Fibroblast of skin of abdomen (primary cell): ENCODE measurements around the gene C10orf71.

Experiments used
- DNase-seq: peaks from one replicate; pipeline ENCODE4 v3.0.0-alpha.2; 2013

The C10orf71 gene

DNA sequence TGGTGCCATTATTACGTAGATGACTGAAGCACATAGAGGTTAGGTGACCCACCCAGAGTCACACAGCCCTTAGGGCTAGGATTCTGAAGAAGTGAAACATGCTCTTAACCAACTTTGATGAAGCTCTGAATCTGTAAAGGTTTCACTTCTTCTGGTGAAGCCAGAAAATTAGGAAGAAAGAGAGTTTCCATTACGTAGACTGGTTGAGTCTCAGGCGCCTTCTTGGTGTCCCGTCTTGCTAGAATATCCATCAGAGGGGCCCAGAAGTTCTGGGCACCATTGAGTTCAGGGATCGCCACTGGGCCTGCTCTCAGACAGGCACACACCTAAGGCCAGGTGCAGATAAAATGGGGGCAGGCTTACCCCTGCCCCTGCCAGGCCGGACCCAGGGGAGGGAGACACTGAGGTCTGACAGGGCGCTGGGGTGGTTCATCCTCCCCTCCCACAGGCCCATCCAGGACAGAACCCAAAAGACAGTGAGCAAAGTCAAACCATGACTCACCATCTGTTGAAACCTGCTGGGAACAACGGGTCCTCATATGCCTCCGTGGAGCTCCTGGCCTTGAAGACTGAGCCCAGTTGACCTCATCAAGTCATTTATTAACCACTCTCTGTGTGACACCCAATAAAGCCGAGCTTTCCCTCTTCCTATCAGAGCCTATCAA lies 63.8 kb downstream of the C10orf71 start:
- DNase-seq: no peak

DNA sequence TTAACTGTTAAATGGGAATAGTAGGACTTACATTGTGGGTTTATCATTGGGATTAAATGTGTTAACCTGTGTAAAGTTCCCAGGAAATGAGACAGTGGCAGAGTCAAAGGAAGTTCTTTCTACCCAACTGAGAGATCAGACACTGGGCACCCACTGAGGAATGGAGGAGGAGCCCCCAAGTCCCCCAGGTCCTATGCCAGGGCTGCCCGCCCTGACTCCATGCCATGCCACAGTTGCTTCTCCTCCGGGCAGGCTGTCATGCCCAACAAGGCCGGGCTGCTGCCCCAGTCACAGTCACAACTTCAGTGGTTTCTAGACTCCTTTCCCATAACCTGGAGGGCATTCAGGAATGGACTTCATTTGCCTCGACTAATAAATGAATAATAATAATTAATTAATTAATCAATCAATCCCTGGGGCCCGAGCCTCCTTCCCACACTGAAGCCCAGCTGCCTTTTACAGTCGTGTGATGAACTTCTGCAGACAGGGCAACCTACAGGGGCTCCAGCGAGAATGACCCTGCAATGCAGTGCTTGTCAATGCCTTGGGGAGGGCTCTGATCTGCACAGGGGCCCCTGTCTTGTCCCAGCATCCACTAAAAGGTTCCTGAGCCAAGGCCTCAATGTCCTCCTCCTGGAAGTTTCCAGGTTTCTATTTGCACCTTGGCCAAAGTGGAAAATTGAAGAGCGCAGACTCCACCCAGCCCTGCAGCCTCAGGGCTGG lies 64.5 kb downstream of the C10orf71 start:
- DNase-seq: no peak

DNA sequence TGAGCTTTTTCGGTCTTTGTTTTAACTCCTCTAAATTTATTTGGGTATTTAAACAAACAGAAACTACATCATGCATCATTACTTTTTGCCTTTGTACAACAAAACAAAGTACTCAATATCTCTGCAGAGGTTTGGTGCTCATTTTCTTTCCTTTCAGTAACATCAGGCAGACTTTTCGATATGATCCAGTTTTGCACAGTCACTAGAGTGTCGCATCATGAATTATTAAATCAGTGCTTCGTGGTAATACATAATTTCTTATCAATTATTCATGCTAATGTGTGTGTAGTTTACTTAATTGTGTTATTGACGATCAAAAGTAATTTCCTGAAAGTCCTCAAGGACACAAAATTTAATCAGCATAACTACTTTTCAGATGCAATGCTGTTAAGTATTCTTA lies 65.1 kb downstream of the C10orf71 start:
- no peak for DNase-seq

DNA sequence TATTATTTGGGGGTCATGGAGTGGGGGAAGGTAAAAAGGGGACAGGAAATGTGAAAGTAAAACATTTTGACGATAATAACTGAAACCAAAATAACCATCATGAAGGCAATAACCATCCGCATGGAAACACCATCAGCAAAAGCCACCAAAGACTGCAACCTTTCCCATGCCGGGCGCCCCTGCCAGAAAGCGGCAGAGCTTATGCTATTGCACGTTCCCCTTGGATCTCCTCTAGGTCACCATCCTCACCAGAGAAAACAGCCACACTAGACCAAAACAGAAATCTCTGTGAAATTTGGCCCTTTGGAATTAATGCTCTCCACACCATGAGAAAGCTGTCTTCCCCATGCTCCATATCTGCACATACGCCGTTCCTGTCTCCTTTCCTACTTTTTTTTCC lies 65.8 kb downstream of the C10orf71 start:
- no peak for DNase-seq

DNA sequence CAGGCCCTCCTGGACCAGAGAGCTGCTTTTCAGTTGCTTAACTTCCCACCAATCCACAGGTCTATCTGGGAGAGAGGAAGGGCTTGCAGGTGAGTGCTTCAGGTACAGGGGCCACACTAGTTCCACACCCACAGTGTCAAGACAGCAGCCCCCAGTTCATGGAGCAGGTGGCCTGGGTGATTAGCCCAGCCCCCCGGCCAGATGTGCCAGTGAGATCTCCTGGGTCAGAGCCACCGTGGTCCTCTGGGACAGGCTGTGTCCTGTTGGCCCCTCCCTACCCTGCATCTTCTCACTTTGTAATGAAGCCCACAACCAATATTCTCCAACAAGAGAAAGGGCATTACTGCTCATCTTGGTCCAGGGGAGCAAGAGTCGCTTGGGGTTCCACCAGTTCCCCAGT lies 66.3 kb downstream of the C10orf71 start:
- DNase-seq: no peak

DNA sequence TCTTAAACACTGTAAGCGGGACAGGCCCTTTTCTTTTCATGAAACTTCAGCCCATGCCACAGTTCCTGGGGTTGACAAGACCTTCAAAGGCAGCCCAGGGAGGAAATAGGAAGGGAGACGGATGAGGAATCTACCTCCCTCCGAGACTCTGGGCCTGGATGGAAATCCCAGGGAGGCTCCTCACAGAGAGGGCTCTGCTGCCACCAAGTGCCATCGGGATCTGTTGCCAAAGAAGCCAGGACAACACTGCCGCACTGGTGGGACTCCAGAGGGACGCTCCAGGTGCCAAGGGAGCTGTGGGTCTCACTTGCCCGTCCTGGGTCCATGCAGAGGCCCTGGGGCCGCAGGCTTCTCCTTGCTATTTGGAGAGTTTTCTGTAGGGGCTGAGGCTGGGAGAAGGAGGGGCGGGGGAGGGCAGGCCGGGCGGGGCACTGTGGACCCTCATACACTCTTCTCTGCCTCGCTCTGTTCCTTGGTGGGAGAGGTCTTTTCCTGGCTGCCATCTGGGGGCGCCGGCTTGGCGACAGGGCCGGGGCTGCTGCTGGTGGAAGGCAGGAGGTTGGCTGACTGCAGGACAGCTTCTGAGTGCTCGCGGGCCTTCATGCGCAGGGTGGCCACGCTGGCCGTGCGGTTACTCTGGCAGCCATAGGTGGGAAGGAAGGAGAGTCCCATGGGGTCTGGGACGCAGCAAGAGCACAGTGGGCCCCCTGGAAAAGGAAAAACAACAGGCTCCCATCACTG lies 66.9 kb downstream of the C10orf71 start:
- DNase-seq: no peak

DNA sequence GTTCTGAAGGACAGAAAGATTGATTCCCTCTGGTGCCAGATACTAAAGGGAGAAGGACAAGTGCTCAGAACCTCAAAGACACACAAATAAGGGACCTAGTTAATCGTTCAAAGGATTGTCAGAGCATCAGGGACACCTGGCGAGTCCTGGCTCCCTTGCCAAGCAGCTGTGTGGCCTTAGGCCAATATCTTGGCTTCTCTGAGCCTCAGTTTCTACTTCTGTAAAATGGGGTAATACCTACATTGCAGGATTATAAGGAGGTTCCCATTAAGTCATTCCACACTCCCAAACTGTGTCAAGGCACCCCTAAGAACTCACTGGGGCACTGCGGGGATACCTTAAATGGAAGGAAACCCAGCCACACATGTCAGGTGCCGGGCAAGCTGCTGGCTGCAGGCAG lies 67.5 kb downstream of the C10orf71 start:
- DNase-seq: no peak

DNA sequence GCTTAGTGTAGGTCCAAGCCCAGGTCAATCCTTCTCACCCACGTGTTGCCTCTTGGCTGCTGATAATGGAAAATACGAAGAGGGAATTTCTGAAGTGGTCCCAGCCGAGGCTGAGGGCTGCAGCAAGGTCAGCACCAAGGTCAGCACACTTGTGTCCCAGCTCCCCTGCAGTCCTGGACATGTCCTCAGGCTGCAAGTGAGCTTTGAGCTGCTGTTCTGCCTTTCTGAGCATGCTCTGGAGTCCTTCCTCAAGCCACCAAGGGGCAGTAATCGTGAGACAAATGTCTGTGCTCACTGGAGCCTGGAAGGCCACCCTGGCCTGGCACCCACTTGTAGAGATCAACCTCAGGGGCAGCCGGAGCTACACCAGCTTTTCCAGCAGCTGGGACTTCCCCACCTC lies 68.6 kb downstream of the C10orf71 start:
- no peak for DNase-seq

DNA sequence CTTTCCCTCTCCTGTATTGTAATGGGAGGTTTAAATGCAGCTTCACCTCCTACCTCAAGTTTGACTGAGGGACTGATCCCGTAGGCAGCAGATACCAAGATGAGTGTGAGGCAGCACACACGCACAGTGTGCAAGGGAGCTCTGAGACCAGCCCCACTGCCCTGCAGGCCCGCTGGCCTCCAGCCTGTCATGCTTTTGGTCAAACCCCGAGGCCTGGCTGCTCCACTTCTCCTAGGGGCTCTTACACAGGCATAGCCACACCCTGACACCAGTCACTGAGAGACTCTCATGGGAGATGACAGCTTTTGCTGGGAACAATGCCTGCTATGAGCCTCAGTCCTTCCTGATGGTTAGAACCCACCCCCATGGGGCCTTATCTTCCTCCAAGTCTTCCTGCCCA lies 69.3 kb downstream of the C10orf71 start:
- DNase-seq: no peak

DNA sequence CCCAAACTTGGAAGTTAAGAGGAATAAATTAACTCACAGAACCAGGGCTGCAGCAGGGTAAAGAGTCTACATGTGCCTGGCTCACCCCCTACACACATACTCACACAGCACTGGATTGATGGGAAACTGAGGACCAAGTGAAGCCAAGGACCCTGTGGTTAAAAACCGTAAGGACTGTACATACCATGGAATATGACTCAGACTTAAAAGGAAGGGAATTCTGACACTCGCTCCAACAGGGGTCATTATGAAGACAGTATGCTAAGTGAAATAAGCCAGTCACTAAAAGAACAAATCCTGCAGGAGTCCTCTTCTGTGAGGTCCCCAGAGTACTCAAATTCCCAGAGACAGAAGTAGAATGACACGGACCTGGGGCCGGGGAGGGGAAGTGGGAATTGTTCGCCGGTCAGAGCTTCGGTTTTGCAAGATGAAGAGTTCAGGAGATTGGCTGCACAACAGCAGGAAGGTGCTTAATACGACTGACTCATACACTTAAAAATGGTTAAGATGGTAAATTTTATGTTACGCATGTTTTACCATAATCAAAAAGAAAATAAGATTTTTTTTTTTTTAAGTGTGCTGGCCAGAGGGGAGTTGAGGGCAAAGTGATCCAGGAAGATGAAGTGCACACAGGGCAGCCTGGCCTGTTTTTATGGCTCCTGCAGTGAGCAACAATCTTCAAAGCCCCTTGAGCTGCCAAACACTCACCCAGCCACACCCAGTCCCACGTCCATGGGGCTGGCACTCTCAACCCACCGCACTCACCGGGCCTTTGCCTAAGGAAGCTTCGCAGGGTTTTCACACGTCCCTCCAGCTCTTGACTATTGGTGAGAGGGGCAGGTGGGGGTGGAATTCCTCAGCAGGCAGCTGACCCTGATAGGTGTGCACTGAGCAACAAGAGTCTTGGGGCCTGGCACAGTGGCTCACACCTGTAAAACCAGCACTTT lies 70.5 kb downstream of the C10orf71 start:
- DNase-seq: no peak

DNA sequence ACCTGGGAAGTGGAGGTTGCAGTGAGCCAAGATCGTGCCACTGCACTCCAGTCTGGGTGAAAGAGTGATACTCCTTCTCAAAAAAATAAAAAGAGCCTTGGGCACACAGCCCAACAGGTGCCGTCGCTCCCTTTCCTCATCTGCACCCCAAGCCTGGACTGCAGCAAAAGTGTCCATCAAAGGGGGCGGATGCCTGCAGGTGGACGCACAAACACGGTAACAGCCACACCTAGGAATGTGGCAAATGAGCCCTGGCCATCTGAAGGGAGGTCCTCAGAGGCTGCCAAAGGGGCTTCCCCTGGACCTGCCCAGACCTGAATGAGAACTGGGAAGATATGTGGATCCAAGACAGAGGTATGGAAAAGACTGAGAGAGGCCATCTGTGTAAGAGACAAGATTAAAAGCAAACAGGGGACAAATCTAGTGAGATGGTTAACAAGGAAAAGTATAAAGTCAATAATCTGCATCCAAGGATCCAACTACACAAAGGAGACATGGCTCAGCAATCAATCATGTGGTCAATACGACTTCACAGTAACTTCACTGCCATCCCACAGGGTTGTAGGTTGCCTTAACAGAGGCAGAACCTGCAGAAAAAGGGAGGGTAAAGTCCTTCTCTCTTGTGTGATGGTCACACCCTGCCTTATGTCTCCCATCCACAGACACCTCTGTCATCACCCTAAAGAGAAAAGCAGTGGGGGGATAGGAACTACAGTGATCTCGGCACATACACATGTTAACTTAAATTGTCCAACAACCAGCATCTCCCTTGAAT lies 71.5 kb downstream of the C10orf71 start:
- no peak for DNase-seq

DNA sequence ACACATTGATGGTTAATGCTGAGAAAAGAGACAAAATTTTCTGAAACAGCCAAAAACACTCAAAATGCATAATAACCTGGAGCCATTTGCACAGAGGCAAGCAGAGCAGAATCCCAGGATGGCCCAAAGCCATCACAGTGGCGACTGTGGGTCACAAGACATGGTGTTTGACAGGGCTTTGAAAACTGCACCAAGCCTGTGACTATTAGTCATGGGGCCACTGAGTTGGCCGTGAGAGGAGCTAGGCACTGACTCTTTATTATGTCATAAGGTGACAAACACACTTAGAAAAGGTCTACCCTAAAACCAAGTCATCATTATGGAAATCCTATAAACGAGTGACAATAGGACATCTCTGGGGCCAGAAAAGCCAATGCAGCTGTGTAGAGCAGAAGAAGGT lies 73.0 kb downstream of the C10orf71 start:
- no peak for DNase-seq

DNA sequence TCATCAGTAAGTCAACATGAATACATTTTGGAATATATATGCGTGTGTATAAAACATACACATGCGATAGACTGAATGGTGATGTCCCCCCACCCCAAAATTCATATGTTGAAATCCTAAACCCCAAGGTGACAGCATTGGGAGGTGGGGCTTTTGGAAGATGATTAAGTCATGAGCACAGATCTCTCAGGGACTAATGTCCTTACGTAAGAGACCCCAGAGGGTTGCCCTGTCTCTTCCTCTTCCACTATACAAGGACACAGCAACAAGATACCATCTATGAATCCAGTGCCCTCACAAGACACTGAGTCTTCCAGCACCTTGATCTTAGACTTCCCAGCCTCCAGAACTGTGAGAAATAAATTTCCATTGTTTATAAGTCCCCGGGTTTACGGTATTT lies 74.4 kb downstream of the C10orf71 start:
- no peak for DNase-seq

DNA sequence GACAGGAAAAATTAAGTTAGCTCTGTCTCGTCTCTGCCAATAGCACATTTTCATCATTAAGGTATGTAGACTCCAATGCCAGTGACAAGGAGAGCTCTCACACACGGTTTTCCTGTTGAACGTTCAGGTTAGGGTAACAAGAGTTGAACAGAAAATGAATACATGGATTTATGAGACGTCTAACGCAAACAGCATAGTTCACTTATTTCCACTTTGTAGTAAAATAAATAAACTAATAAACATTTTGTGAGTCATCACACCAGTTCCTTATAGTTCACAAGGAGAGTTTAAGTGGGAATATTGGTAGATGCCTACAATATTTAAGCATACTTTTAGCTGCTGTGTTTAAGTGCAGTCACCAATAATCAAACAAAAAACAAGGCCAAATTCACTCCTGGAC lies 75.8 kb downstream of the C10orf71 start:
- no peak for DNase-seq

DNA sequence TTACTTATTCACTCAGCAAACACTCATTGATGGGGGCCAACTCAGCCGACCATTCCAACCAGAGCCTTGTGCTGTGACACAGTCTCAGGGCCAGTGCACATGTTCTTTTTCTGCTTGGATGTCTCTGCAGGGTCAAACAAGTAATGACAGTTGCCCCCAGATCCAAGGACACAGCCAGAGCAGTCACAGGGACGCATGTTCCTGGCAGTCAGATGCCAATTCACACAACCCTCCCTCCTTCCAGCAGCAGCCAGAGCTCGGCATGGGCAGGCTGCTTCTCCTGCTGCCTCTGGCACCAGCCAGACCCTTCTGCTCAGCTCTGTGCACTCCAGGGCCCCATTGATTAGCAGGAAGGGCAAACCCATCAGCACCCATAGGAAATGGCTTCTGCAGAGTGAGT lies 76.6 kb downstream of the C10orf71 start:
- DNase-seq: no peak
